WI38 (cell line): ENCODE results near the gene PLA2G6.

ENCODE experiments used
- H3K4me3 ChIP-seq: 2 replicates; pipeline ENCODE4 v1.5.1; 2011; ENCODE audit warnings: low read depth, mild to moderate bottlenecking, control low read depth, low read length
- TF ChIP-seq, protein P1 (sequence below): IDR thresholded peaks from 2 replicates; pipeline ENCODE4 v1.5.1; 2012; ENCODE audit warnings: low read depth, mild to moderate bottlenecking, control low read depth, low read length

PLA2G6 gene

DNA sequence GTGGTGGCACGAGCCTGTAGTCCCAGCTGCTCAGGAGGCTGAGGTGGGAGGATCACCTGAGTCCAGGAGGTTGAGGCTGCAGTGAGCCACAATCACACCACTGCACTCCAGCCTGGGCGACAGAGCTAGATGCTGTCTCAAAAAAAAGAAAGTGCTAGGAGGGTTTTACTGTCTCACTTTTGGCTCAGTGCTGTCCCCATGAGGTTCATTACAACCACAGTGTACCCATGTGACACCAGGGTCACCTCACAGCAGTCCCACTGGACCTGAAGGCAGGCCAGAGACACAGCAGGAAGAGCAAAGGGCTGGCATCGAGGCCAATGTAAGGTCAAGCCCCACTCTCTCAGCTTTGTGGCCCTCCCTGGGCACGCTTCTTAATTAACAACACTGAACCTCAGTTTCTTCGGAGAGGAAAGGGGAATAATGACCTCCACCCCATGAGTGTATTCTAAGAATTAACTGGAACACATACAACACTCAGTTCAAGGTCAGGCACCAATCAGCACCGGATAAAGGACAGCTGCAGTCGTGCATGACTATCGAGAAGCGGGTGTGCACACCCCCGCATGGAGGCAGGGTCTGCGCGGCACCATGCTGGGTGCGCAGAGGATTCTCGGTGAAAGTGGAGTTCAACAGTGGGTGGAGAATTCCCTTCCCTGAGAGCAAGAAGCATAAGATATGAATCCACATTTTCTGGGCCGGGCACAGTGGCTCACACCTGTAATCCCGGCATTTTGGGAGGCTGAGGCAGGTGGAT is 40.2 kb downstream of the PLA2G6 start:
- TF ChIP-seq, protein P1, sequence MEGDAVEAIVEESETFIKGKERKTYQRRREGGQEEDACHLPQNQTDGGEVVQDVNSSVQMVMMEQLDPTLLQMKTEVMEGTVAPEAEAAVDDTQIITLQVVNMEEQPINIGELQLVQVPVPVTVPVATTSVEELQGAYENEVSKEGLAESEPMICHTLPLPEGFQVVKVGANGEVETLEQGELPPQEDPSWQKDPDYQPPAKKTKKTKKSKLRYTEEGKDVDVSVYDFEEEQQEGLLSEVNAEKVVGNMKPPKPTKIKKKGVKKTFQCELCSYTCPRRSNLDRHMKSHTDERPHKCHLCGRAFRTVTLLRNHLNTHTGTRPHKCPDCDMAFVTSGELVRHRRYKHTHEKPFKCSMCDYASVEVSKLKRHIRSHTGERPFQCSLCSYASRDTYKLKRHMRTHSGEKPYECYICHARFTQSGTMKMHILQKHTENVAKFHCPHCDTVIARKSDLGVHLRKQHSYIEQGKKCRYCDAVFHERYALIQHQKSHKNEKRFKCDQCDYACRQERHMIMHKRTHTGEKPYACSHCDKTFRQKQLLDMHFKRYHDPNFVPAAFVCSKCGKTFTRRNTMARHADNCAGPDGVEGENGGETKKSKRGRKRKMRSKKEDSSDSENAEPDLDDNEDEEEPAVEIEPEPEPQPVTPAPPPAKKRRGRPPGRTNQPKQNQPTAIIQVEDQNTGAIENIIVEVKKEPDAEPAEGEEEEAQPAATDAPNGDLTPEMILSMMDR, result no peak
- no peak overlapping the region for H3K4me3 ChIP-seq

DNA sequence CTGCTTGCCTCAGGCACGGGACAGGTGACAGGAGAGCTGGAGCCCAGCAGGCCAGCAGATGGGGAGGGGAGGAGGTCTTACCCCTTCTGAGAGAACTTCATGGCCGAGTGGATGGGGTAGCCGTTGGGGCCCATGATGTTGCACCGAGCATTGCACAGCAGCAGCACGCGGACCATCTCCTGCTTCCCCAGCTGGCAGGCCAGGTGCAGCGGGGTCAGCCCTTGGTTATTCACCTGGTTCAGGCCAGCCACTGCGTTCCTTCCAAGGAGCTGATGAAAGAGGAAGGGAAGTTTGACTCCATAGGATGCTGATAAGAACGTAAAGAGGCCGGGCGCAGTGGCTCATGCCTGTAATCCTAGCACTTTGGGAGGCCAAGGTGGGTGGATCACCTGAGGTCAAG is 41.7 kb downstream of the PLA2G6 start:
- TF ChIP-seq, protein P1, result no peak
- H3K4me3 ChIP-seq, result no peak overlapping the region

DNA sequence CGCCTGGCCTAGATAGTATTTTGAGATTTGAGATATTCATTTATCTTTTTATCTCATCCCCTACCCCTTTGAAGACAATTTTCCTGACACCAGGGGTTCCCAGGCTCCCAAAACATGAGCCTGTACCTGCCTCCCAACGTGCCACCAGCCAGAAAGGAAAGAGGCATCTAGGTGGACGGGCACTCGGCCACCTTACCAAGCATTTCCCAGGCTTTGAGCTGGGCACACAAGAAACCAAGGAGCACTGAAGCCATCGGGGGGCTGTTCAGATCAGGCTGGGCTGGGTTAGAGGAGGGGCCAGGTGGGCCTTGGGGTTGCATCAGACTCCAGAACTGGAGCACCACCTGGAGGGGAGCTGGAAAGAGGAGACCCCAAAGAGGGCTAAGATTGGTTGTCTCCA is 42.7 kb downstream of the PLA2G6 start:
- TF ChIP-seq, protein P1, result no peak
- H3K4me3 ChIP-seq, result no peak overlapping the region

DNA sequence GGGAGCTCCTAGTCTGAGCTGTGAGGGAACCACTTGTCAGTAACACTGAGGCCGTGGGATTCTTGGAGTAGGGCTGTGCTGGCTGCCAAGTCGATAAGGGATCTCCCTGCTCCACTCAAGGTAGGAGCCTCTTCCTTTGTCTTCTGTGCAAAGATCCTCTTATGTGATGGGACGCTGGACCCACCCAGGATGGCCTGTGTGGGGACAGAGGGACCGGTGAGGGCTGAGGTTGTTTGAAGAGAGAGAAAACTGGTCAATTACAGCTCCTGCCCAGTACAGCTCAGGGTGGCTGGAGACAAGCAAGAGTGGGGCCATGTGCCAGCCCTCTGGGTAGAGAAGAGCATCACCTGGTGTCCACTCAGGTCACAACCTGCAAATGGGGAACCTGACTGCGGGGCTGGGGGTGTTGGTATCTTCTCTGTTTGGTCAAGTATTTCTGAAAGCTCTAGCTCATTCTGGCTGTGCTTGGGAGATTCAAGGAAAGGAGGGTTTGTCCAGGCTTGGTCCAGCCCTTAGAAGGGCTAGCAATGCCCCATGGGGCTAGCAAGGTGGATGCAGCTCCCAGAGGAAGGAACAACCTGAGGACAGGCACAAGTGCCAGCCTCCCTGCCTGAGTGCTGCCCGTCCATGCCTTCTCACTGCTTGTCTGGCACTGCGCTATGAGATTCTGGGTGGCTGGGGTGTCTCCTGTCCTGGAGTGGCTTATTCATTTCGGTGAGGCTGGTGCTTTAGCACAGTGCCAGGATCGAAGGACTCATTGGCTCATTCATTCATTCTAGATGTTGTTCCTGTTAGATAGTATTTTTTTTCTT is 43.5 kb downstream of the PLA2G6 start:
- TF ChIP-seq, protein P1, result no peak
- H3K4me3 ChIP-seq, result no peak overlapping the region

DNA sequence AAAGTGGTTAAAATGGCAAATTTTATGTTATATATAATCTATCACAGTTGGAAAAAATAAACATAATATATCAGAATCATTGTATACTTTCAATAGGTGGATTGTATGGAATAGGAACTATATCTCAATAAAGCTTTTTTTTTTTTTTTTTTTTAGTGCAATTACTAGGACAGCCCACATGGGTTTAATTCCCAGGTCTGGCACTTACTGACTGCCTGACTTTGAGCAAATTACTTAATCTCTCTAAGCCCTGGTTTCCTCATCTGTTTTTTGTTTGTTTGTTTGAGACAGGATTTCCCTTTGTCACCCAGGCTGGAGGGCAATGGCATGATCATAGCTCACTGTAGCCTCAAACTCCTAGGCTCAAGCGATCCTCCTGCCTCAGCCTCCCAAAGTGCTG is 45.0 kb downstream of the PLA2G6 start:
- H3K4me3 ChIP-seq, result no peak overlapping the region
- TF ChIP-seq, protein P1, result no peak

DNA sequence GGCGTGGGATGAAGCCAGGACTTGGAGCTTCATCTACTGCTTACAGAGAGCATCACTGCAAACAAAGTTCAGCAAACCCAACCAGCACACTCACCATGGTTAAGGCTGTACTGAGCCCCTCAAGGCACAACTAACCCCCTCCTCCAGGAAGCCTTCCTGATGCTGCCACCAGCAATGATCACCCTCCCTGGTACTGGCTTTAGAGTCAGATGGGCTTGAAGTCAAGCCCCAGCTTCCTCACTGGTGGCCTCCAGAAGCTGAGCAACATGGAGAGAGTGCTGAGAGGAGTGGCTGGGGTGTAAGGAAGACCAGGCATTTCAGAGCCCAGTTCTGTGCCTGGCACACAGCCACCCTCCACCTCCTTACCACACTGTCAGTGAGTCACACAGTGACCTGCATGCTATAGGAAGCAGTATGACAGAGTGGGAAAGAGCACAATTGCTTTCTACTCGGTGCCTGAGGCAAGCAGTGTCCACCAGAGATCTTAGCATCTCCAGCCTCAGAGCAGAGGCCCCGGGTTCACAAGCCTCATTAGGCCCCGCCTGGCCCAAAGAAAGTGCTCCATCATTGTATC is 46.4 kb downstream of the PLA2G6 start:
- no peak overlapping the region for H3K4me3 ChIP-seq
- TF ChIP-seq, protein P1, result no peak

DNA sequence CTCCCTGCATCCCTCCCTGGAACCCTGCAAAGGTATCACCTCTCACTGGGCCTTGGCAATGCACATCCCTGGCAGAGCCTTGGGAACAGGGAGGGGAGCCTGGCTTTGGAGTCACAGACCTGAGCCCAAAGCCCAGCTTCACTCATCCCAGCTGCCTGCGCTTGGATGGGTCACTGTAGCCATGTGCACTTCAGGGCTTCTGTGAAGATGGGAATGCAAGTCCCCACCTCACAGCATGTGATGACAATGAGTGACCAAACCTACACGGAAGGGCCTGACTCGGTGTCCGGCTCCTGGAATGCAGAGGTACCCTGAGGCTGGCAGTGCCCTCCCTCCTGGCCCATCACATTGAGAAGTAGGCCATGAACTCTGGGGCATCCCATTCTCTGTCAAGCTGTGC is 48.3 kb downstream of the PLA2G6 start:
- H3K4me3 ChIP-seq, result no peak overlapping the region
- TF ChIP-seq, protein P1, result no peak
